Liver (tissue), 9 donors: ENCODE data around the gene RCVRN. TPM values are rescaled to one million over a fixed set of nuclear protein-coding genes. Genes with fewer than 3 reads are reported as not detected.

Experiments
- DNase-seq: peaks from one replicate; pipeline ENCODE4 v3.0.0-alpha.2; 2017; ENCODE audit warnings: low spot score
- H3K27ac ChIP-seq, 2 donors: one replicate each; pipeline ENCODE4 v1.7.0; 2013; ENCODE audit warnings: inconsistent platforms in 2 of 2, low read length in 2 of 2, control low read depth in 1 of 2, low read depth in 1 of 2, mild to moderate bottlenecking in 1 of 2
- H3K27me3 ChIP-seq, 4 donors: one replicate each; pipeline versions ENCODE4 v1.6.1 to v1.7.0; 2013; ENCODE audit warnings: low read length in 3 of 4, inconsistent platforms in 1 of 4, mild to moderate bottlenecking in 1 of 4, moderate library complexity in 1 of 4; ENCODE audit not compliant: control insufficient read depth in 4 of 4, insufficient read depth in 4 of 4
- H3K36me3 ChIP-seq, 4 donors: one replicate each; pipeline versions ENCODE4 v1.6.1 to v1.7.0; 2013; ENCODE audit warnings: low read length in 3 of 4, mild to moderate bottlenecking in 3 of 4, low read depth in 1 of 4, moderate library complexity in 1 of 4; ENCODE audit not compliant: control insufficient read depth in 4 of 4, insufficient read depth in 3 of 4
- H3K4me1 ChIP-seq, 4 donors: one replicate each; pipeline versions ENCODE4 v1.6.1 to v1.7.0; 2013; ENCODE audit warnings: low read length in 3 of 4, mild to moderate bottlenecking in 3 of 4, moderate library complexity in 1 of 4; ENCODE audit not compliant: control insufficient read depth in 4 of 4, insufficient read depth in 4 of 4
- H3K4me3 ChIP-seq, 3 donors: one replicate each; pipeline versions ENCODE4 v1.6.1 to v1.7.0; 2013; ENCODE audit warnings: low read length in 3 of 3, control low read depth in 1 of 3, low read depth in 1 of 3, mild to moderate bottlenecking in 1 of 3
- H3K9ac ChIP-seq, 2 donors: one replicate each; pipeline ENCODE4 v1.7.0; 2013; ENCODE audit warnings: low read length in 2 of 2, mild to moderate bottlenecking in 2 of 2, moderate library complexity in 2 of 2, control low read depth in 1 of 2, low read depth in 1 of 2
- H3K9me3 ChIP-seq, 4 donors: one replicate each; pipeline versions ENCODE4 v1.6.1 to v1.7.0; 2013; ENCODE audit warnings: low read length in 3 of 4; ENCODE audit not compliant: control insufficient read depth in 4 of 4
- EGR1 ChIP-seq, 2 donors: IDR thresholded peaks; 2 replicates each; pipeline ENCODE4 v1.6.1; 2016 to 2018; ENCODE audit warnings: antibody characterized with exemption in 2 of 2, low read depth in 2 of 2
- FOXA1 ChIP-seq: IDR thresholded peaks from 2 replicates; pipeline ENCODE4 v1.6.1; 2016; ENCODE audit warnings: antibody characterized with exemption
- FOXA2 ChIP-seq: IDR thresholded peaks from 2 replicates; pipeline ENCODE4 v1.6.1; 2016; ENCODE audit warnings: antibody characterized with exemption
- GABPA ChIP-seq, 2 donors: IDR thresholded peaks in 1 of 2; conservative IDR thresholded peaks in 1 of 2; 2 replicates each; pipeline ENCODE4 v1.6.1; 2016; ENCODE audit warnings: antibody characterized with exemption in 2 of 2, mild to moderate bottlenecking in 1 of 2, moderate library complexity in 1 of 2
- HNF4A ChIP-seq, 2 donors: conservative IDR thresholded peaks; 2 replicates each; pipeline ENCODE4 v1.6.1; 2016; ENCODE audit warnings: antibody characterized with exemption in 2 of 2, mild to moderate bottlenecking in 2 of 2
- HNF4G ChIP-seq: IDR thresholded peaks from 2 replicates; pipeline ENCODE4 v1.6.1; 2016; ENCODE audit warnings: antibody characterized with exemption
- JUND ChIP-seq, 2 donors: IDR thresholded peaks; 2 replicates each; pipeline ENCODE4 v1.6.1; 2016; ENCODE audit warnings: antibody characterized with exemption in 2 of 2
- NR2F2 ChIP-seq: IDR thresholded peaks from 2 replicates; pipeline ENCODE4 v1.6.1; 2016; ENCODE audit warnings: antibody characterized with exemption
- RAD21 ChIP-seq, 2 donors: IDR thresholded peaks; 2 replicates each; pipeline ENCODE4 v1.6.1; 2016; ENCODE audit warnings: antibody characterized with exemption in 2 of 2, mild to moderate bottlenecking in 2 of 2
- REST ChIP-seq: IDR thresholded peaks from 2 replicates; pipeline ENCODE4 v1.6.1; 2016; ENCODE audit warnings: antibody characterized with exemption, mild to moderate bottlenecking
- RXRA ChIP-seq, 2 donors: IDR thresholded peaks; 2 replicates each; pipeline ENCODE4 v1.6.1; 2017 to 2018; ENCODE audit warnings: antibody characterized with exemption in 2 of 2, mild to moderate bottlenecking in 1 of 2
- SP1 ChIP-seq: IDR thresholded peaks from 2 replicates; pipeline ENCODE4 v1.6.1; 2018; ENCODE audit warnings: antibody characterized with exemption, mild to moderate bottlenecking
- TAF1 ChIP-seq: conservative IDR thresholded peaks from 2 replicates; pipeline ENCODE4 v1.6.1; 2016; ENCODE audit warnings: antibody characterized with exemption, mild to moderate bottlenecking
- ZBTB33 ChIP-seq: IDR thresholded peaks from 2 replicates; pipeline ENCODE4 v1.6.1; 2016; ENCODE audit warnings: antibody characterized with exemption
- WGBS: extraction: QIAGEN DNeasy Blood & Tissue Kit; methylation state at CpG from one replicate; pipeline ENCODE4 v1.1.7; 2013; 5-methylcytosine and 5-hydroxymethylcytosine counted together
- polyA plus RNA-seq, 2 donors: library from polyadenylated mRNA; stranded (reverse) in 1 of 2; unstranded in 1 of 2; fragments of 200-250 nt in 1 of 2; fragments of >200 nt in 1 of 2; fragmentation: Nextera tagmentation in 1 of 2; extraction: Ambion mirVana in 1 of 2; gene quantifications; one replicate each; pipeline versions ENCODE4 v1.2.1 to v1.2.3, GENCODE V29; 2013 to 2015
- total RNA-seq, 2 donors: library from RNA; depleted of rRNA; stranded (reverse); fragments of >200 nt; gene quantifications; one replicate each; pipeline ENCODE4 v1.2.3, GENCODE V29; 2014
- TF ChIP-seq, protein P1 (sequence below): IDR thresholded peaks from 2 replicates; pipeline ENCODE4 v1.6.1; 2016; ENCODE audit warnings: antibody characterized with exemption
- TF ChIP-seq, protein P2 (sequence below): IDR thresholded peaks from 2 replicates; pipeline ENCODE4 v1.6.1; 2016; ENCODE audit warnings: antibody characterized with exemption
- TF ChIP-seq, protein P3 (sequence below): fragments of 150-350 bp; IDR thresholded peaks from 2 replicates; pipeline ENCODE4 v1.5.1; 2017; ENCODE audit warnings: improper control_type of control experiment, low read depth, low read length; ENCODE audit not compliant: missing input control
- donor health status: healthy.
- donor health status: healthy.
- donor health status: healthy.
- donor health status: healthy.
- donor health status: healthy.

The RCVRN gene
- total and polyA plus RNA-seq, 4 donors = not detected

DNA sequence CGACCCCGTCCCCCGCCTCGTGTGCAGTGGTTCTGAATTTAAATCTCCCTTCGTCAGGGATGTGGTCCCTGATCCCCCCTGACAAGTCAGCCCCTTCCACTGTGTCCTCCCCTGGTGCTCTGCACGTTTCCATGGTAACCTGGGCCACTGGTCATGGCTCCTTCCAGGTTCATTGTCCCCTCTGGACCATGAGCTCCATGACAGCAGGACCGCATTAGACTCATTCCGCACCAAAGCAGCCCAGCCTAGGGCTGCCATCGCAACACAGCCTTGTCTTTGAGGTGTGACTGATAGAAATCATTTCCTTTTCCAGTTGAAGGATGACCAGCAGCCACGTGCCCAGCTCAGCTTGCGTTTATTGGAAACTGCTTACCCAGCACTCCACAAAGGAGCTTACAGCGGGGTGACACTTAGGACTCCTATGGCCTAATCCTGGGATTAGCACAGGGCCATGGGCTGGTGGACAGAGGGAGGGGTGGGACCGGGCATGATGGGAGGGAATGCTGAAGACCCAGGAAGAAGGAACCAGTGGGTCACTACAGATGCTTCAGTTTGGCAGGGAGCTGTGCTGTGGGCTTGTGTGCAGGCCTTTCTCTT is 7.6 kb downstream of the RCVRN start:
- no peak overlapping the region for H3K4me3 ChIP-seq
- no peaks in the 10 kb centered on the region for H3K36me3 ChIP-seq
- 75% methylated on average over 13 of the region's 13 CpGs for WGBS
- no peak for DNase-seq
- H3K27ac ChIP-seq = no peak overlapping the region
- no peak for TF ChIP-seq EGR1 (IDR thresholded peaks at IDR 0.05; ENCODE audit: low read depth in 2 of 2)
- TF ChIP-seq FOXA1 = no peak
- TF ChIP-seq RAD21 (IDR thresholded peaks at IDR 0.05) = no peak
- no peak for TF ChIP-seq RXRA (IDR thresholded peaks at IDR 0.05)
- no peak for TF ChIP-seq SP1
- no peak for TF ChIP-seq TAF1
- TF ChIP-seq ZBTB33 = no peak
- no peak for TF ChIP-seq JUND (IDR thresholded peaks at IDR 0.05)
- TF ChIP-seq, protein P1, sequence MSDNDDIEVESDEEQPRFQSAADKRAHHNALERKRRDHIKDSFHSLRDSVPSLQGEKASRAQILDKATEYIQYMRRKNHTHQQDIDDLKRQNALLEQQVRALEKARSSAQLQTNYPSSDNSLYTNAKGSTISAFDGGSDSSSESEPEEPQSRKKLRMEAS = no peak
- TF ChIP-seq NR2F2 = no peak
- TF ChIP-seq REST = no peak
- TF ChIP-seq, protein P2, sequence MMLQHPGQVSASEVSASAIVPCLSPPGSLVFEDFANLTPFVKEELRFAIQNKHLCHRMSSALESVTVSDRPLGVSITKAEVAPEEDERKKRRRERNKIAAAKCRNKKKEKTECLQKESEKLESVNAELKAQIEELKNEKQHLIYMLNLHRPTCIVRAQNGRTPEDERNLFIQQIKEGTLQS = no peak
- TF ChIP-seq, protein P3, sequence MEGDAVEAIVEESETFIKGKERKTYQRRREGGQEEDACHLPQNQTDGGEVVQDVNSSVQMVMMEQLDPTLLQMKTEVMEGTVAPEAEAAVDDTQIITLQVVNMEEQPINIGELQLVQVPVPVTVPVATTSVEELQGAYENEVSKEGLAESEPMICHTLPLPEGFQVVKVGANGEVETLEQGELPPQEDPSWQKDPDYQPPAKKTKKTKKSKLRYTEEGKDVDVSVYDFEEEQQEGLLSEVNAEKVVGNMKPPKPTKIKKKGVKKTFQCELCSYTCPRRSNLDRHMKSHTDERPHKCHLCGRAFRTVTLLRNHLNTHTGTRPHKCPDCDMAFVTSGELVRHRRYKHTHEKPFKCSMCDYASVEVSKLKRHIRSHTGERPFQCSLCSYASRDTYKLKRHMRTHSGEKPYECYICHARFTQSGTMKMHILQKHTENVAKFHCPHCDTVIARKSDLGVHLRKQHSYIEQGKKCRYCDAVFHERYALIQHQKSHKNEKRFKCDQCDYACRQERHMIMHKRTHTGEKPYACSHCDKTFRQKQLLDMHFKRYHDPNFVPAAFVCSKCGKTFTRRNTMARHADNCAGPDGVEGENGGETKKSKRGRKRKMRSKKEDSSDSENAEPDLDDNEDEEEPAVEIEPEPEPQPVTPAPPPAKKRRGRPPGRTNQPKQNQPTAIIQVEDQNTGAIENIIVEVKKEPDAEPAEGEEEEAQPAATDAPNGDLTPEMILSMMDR = no peak
- TF ChIP-seq GABPA (IDR thresholded peaks at IDR 0.05 in 1 of 2, conservative IDR thresholded peaks at IDR 0.05 in 1 of 2) = no peak
- TF ChIP-seq FOXA2 = no peak
- no peak for TF ChIP-seq HNF4G
- no peaks in the 10 kb centered on the region for H3K9me3 ChIP-seq
- H3K4me1 ChIP-seq = no peaks in the 10 kb centered on the region
- H3K9ac ChIP-seq = no peak overlapping the region
- H3K27me3 ChIP-seq = no peaks in the 10 kb centered on the region

- no peaks in the 10 kb centered on the region for H3K4me1 ChIP-seq
- no peak for DNase-seq
- H3K9me3 ChIP-seq = no peaks in the 10 kb centered on the region
- no peak overlapping the region for H3K9ac ChIP-seq
- no peaks in the 10 kb centered on the region for H3K36me3 ChIP-seq
- H3K27me3 ChIP-seq = no peaks in the 10 kb centered on the region
- H3K27ac ChIP-seq = no peak overlapping the region
- H3K4me3 ChIP-seq = no peak overlapping the region
- TF ChIP-seq, protein P1 = no peak
- TF ChIP-seq ZBTB33 (no peak), HNF4A (conservative IDR thresholded peaks at IDR 0.05) (no peak), EGR1 (IDR thresholded peaks at IDR 0.05; ENCODE audit: low read depth in 2 of 2) (no peak), FOXA1 (no peak), JUND (IDR thresholded peaks at IDR 0.05) (no peak), REST (no peak), TAF1 (no peak), RAD21 (IDR thresholded peaks at IDR 0.05) (no peak), SP1 (no peak)
- TF ChIP-seq, protein P2 = no peak
Measured at GRCh38 chr17:9895923-9896322, 9.1 kb downstream of the RCVRN start.
